G401.6 (cell line): ENCODE data around the gene GSTA5.
"Not testable (repeated sequence)": the region's sequence is repeated elsewhere in the genome, so short reads cannot be mapped to it uniquely, and the experiment has no call there.

Source experiments
- FAIRE-seq: peaks from 2 replicates; lab custom pipeline; 2012; peaks lifted over from hg19 to GRCh38; lab: Jason Lieb, UNC

Gene GSTA5

DNA sequence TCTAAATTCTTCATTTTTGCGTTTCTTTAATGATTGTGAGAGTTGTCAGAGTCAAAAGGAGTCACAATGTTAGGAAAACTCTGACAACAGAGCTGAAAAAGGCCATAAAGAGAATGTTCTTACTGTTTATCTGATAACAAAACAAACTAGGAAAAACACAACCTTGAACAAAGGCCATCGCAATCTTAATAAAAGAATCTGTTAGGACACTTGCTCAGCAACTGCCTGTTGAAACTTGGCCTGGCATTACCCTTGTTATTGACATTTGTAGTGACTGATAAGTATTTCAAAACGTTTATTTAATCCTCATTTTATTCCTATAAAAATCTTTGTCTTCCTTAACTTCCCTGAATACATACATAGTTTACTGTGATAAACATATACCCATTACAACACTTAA lies 52.7 kb downstream of the GSTA5 start:
- FAIRE-seq: no peak

DNA sequence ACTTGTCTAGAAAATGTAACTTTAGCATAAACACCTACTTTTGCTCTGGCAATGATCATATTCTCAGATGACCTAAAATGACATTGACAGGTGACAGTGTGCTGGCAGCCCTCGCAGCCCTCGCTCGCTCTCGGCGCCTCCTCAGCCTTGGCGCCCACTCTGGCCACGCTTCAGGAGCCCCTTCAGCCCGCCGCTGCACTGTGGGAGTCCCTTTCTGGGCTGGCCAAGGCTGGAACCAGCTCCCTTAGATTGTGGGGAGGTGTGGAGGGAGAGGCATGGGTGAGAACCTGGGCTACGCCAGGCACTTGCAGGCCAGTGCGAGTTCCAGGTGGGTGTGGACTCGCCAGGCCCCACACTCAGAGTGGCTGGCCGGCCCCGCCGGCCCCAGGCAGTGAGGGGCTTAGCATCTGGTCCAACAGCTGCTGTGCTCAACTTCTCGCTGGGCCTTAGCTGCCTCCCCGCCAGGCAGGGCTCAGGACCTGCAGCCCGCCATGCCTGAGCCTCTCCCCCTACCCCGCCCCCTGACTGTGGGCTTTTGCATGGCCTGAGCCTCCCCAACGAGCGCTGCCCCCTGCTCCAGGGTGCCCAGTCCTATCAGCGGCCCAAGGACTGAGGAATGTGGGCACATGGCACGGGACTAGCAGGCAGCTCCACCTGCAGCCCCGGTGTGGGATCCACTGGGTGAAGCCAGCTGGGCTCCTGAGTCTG lies 54.2 kb downstream of the GSTA5 start:
- FAIRE-seq: no peak

DNA sequence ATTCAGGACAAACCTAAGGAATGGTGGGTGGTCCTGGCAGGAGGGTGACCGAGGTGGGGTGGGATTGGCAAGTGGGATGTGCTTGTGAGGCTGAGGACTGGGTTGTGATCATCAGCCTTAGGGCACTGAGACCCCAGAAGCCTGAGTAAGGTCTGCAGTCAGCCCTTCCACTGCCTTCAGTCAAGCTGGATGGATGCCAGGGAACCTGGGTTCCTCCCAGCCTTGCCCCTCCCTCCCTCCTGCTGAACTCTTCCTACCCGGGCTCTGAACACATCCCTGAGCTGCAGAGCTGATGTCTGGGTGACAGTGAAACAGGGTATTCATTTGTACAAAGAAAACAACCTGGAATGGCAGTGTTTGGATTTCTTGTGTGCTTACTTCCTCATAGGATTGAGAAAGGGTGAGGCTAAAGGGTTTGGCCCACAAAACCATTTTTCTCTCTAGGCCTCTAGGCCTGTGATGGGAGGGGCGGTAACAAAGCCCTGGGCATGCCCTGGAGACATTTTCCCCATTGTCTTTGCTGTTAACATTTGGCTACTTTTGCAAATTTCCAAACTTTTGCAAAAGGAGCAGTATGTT lies 57.8 kb downstream of the GSTA5 start:
- not testable (repeated sequence) for FAIRE-seq

DNA sequence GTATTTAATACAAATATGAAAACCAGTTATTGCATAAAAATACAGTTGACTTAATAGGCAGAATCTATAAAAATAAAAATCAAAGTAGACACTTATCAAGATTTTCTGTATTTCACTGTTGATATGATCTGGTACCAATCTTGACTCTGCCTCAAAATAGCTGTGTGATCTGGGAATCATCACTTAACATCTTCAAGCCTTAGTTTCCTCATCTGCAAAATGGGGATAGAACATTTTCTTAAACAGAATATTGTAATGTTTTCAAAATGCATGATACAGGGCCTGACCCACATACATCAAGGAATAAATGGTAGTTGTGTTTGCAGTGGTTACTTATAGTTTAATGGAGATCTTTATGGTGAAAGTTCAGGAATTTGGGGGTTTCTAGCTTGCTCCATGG lies 58.4 kb downstream of the GSTA5 start:
- not testable (repeated sequence) for FAIRE-seq
